HG03521 (cell line): ENCODE measurements around the gene RAD51B.
"Not testable (repeated sequence)": the region's sequence is repeated elsewhere in the genome, so short reads cannot be mapped to it uniquely, and the experiment has no call there.

Source experiments
- ATAC-seq: cut with Tn5 transposase; IDR thresholded peaks from one replicate; pipeline ENCODE4 v1.9.1; 2021; ENCODE audit warnings: mild to moderate bottlenecking, moderate library complexity; ENCODE audit not compliant: unreplicated experiment

RAD51B gene

GRCh38 chr14:67942080-67942710 is 122.6 kb downstream of the RAD51B start:
- ATAC-seq: no peak

GRCh38 chr14:67943947-67944346 is 124.4 kb downstream of the RAD51B start:
- ATAC-seq: no peak

DNA sequence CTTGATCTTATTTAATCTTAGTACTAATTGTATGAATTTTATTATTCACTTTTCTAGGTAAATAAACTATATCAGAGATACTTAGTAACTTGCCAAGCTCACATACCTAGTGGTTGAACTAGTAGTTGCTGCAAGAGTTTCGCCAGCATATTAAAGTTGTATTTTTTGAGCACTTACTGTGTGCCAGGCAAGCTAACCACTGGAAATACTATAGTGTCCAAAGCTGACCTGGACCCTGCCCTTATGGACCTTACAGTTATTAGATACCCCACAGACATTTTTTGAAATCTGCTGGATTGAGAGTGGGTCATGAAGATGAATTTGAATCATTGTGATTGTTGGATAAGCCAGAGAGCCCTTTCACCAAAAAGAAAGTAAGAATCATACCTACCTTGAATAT is 125.0 kb downstream of the RAD51B start:
- no peak for ATAC-seq

DNA sequence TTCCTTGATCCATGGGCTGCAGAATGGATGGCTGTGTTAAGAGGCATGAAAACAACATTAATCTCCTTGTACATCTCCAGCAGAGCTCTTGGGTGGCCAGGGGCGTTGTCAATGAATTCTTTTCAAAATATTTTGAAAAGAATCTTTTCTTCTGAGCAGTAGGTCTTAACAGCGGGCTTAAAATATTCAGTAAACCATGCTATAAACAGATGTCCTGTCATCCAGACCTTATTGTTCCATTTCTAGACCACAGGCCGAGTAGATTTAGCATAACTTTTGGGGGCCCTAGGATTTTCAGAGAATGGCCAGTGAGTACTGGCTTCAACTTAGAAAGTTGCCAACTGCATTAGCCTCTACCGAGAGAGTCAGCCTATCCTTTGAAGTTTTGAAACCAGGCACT is 130.2 kb downstream of the RAD51B start:
- no peak for ATAC-seq

- no peak for ATAC-seq
These were observed 130.8 kb downstream of the RAD51B start for GRCh38 chr14:67950386-67950785.

GRCh38 chr14:67951529-67952135 is 132.1 kb downstream of the RAD51B start:
- ATAC-seq: no peak

- no peak for ATAC-seq
These were observed 132.8 kb downstream of the RAD51B start for GRCh38 chr14:67952381-67952780.

GRCh38 chr14:67952786-67953185 is 133.2 kb downstream of the RAD51B start:
- ATAC-seq: no peak

- no peak for ATAC-seq
These were observed 135.7 kb downstream of the RAD51B start for GRCh38 chr14:67955261-67955660.

GRCh38 chr14:67957946-67958345 is 138.4 kb downstream of the RAD51B start:
- no peak for ATAC-seq

DNA sequence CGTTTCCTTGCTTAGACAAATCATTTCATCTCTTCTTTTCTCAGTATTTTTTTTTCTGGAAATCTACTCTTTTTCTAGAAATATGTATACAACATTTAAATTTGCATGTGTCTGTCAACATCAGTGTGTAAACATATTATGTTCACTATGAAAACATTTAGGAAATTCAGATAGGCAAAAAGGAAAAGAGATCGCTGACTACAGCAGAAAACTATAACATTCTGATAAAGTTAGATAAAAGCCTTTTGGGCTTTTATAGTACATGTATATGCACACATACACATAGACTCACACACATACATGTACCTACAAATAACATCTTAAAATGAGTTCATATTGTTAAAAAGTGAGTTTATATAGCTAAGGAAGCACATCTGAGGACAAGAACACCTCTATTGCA is 142.1 kb downstream of the RAD51B start:
- ATAC-seq: no peak

- no peak for ATAC-seq
These were observed 142.7 kb downstream of the RAD51B start for GRCh38 chr14:67962215-67962644.

GRCh38 chr14:67963545-67963944 is 144.0 kb downstream of the RAD51B start:
- ATAC-seq: no peak

DNA sequence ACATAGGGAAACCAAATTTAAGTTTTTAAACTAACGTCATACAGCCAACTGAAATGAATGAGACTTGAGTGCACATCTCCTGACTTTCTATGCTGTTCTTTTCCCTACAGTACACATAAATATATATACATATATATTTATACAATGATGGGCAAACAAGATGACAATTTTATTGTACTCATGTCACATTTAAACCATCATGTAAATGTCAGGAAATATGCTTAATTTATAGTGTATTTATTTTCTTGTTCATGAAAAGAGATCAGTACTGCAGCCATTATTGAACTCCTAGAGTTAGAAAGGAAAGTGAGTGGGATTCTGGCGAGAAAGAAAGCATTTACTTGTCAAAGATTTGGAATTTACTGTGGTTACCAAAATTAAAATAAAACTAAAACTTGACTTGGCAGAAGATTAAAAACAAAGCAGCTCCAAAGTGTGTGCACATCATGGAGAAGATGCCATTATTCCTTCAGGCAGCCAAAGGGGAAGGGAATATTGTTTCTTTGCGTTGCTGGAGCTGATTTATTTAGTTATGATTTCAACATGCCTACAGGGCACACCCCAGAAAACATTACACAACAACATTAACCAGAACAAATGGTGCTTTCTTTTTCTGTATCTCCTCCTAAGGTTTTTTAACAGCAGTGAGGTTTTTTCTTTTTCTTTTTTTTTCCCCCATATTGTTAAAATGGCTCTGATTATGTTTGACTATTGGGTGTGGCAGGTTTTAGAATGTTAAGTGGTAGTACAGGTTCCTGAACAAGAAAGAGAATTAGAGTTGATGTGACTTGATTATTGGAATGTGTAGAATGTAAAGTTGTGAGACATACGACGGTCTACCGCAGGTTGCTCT is 144.6 kb downstream of the RAD51B start:
- ATAC-seq: no peak

DNA sequence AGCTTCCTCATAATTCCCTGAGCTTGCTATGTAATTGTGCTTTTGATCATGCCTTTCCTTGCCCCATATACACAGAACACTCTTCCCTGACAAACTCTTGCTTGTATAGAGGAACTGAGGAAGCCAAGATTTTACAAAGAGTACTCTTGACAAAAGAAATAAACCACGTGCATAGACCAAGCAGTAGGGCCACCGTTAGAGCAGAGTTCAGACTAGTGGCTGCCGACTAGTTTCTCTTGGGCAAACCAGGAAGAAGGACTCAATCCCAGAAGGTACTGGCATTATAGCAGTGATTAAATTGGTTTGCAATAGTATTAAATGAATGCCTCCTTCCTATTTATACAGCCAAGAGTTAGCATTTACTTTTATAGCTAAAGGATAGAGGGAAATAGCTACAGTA is 146.1 kb downstream of the RAD51B start:
- no peak for ATAC-seq

- ATAC-seq: no peak
These were observed 147.6 kb downstream of the RAD51B start for GRCh38 chr14:67967206-67967605.

DNA sequence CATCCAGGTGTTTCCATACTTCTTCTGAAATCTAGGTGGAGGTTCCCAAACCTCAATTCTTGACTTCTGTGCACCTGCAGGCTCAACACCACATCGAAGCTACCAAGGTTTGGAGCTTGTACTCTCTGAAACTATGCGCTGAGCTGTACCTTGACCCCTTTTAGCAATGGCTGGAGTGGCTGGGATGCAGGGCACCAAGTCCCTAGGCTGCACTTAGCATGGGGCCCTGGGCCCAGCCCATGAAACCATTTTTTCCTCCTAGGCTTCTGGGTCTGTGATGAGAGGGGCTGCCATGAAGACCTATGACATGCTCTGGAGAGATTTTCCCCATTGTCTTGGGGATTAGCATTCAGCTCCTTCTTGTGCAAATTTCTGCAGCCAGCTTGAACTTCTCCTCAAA is 148.4 kb downstream of the RAD51B start:
- not testable (repeated sequence) for ATAC-seq

- ATAC-seq: no peak
These were observed 151.3 kb downstream of the RAD51B start for GRCh38 chr14:67970923-67971322.

- no peak for ATAC-seq
These were observed 152.3 kb downstream of the RAD51B start for GRCh38 chr14:67971627-67972625.

GRCh38 chr14:67973436-67973835 is 153.9 kb downstream of the RAD51B start:
- ATAC-seq: no peak

DNA sequence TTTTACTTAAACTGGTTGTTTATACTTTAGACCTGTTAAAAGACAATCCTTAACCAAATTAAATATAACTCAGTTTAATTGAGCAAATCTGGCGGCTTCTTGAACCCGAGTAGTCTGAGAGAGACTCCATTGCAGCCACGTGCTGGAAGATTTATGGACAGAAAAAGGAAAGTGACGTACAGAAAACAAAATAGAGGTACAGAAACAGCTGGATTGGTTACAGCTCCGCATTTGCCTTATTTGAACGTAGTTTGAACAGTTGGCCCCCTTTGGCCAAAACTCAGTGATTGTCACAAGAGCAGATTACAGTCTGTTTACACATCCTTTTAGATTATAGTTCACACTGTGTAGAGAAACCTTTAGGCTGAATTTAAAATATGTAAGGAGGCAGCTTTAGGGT is 155.9 kb downstream of the RAD51B start:
- ATAC-seq: no peak
